Keratinocyte (primary cell): ENCODE data around the gene MRFAP1. TPM values are rescaled to one million over a fixed set of nuclear protein-coding genes. Genes with fewer than 3 reads are reported as not detected.
A peak's percentile ranks its signal among the peaks of the same experiment; 100 is the strongest.

Source experiments
- DNase-seq: peaks from one replicate; pipeline ENCODE4 v3.0.0-alpha.2; 2011; ENCODE audit warnings: low read depth, missing footprints, low spot score
- FAIRE-seq: peaks from 2 replicates; lab custom pipeline; 2011; peaks lifted over from hg19 to GRCh38; lab: Jason Lieb, UNC
- H2AFZ ChIP-seq: 2 replicates; pipeline ENCODE4 v1.6.0; 2012; ENCODE audit warnings: low read length, control low read depth, inconsistent platforms; ENCODE audit not compliant: control insufficient read depth
- H3K27ac ChIP-seq: 2 replicates; pipeline ENCODE4 v1.5.1; 2011; ENCODE audit warnings: low read length; ENCODE audit not compliant: control insufficient read depth, insufficient read depth
- H3K27me3 ChIP-seq: 3 replicates; pipeline ENCODE4 v1.6.0; 2011; ENCODE audit warnings: low read length; ENCODE audit not compliant: control insufficient read depth, insufficient read depth; ENCODE audit errors: extremely low read depth
- H3K36me3 ChIP-seq, 2 experiments: 2 replicates in 1 of 2; 3 replicates in 1 of 2; pipeline ENCODE4 v1.5.1; 2011; ENCODE audit warnings: low read length in 2 of 2, mild to moderate bottlenecking in 1 of 2; ENCODE audit not compliant: control insufficient read depth in 2 of 2, insufficient read depth in 2 of 2; ENCODE audit errors: extremely low read depth in 1 of 2
- H3K4me1 ChIP-seq: 3 replicates; pipeline ENCODE4 v1.5.1; 2011; ENCODE audit warnings: low read length; ENCODE audit not compliant: control insufficient read depth, insufficient read depth; ENCODE audit errors: extremely low read depth
- H3K4me2 ChIP-seq: 3 replicates; pipeline ENCODE4 v1.6.0; 2011; ENCODE audit warnings: low read depth, low read length; ENCODE audit not compliant: control insufficient read depth, insufficient read depth; ENCODE audit errors: extremely low read depth
- H3K4me3 ChIP-seq, 3 experiments: fragments of 200-600 bp in 1 of 3; sonication (generic) in 1 of 3; 2 replicates in 2 of 3; 3 replicates in 1 of 3; pipeline ENCODE4 v1.5.1; 2011 to 2016; ENCODE audit warnings: low read length in 3 of 3, mild to moderate bottlenecking in 3 of 3, control low read depth in 2 of 3, inconsistent platforms in 1 of 3, low read depth in 1 of 3, mixed read lengths in 1 of 3, mixed run types in 1 of 3, moderate library complexity in 1 of 3; ENCODE audit not compliant: control insufficient read depth in 2 of 3, insufficient read depth in 2 of 3; ENCODE audit errors: extremely low read depth in 1 of 3
- H3K79me2 ChIP-seq: 2 replicates; pipeline ENCODE4 v1.6.0; 2012; ENCODE audit warnings: low read length; ENCODE audit not compliant: control insufficient read depth, insufficient read depth
- H3K9ac ChIP-seq: 3 replicates; pipeline ENCODE4 v1.6.0; 2011; ENCODE audit warnings: low read length; ENCODE audit not compliant: control insufficient read depth, insufficient read depth; ENCODE audit errors: extremely low read depth
- H3K9me1 ChIP-seq: 3 replicates; pipeline ENCODE4 v1.6.0; 2011; ENCODE audit warnings: low read length; ENCODE audit not compliant: control insufficient read depth, insufficient read depth; ENCODE audit errors: extremely low read depth
- H3K9me3 ChIP-seq: 2 replicates; pipeline ENCODE4 v1.5.1; 2012; ENCODE audit warnings: low read depth, low read length; ENCODE audit not compliant: control insufficient read depth
- H4K20me1 ChIP-seq: 3 replicates; pipeline ENCODE4 v1.6.0; 2011; ENCODE audit warnings: low read length; ENCODE audit not compliant: control insufficient read depth, insufficient read depth; ENCODE audit errors: extremely low read depth
- EZH2 ChIP-seq: IDR thresholded peaks from one replicate; pipeline ENCODE4 v1.6.1; 2012; ENCODE audit warnings: inconsistent platforms, mild to moderate bottlenecking, low read length, moderate library complexity
- dilution Hi-C: fragments of 300-500 bp; cut with MboI; formaldehyde crosslinking; loops from one replicate; pipeline ENCODE4 v1.7.0; 2020; ENCODE audit warnings: low sequenced_read_pairs; ENCODE audit not compliant: extremely low pct_ligation_motif_present
- polyA plus RNA-seq, 5 experiments: library from polyadenylated mRNA; depleted of rRNA in 3 of 5; stranded (reverse) in 3 of 5; stranded (forward) in 1 of 5; unstranded in 1 of 5; fragments of >200 nt; gene quantifications; 1 replicate in 1 of 5; 2 replicates in 3 of 5; 3 replicates in 1 of 5; pipeline versions ENCODE4 v1.2.1 to v1.2.3, GENCODE V29; 2011 to 2012; ENCODE audit warnings: missing spikeins in 2 of 5, low read depth in 1 of 5, low replicate concordance in 1 of 5
- TF ChIP-seq, protein P1 (sequence below), 3 experiments: IDR thresholded peaks in 1 of 3; conservative IDR thresholded peaks in 1 of 3; optimal IDR thresholded peaks in 1 of 3; 2 replicates in 2 of 3; 3 replicates in 1 of 3; pipeline versions ENCODE3 to v1.5.1; 2011; ENCODE audit warnings: low read length in 3 of 3, mild to moderate bottlenecking in 3 of 3, moderate library complexity in 2 of 3, control low read depth in 1 of 3, inconsistent platforms in 1 of 3; ENCODE audit not compliant: insufficient read depth in 2 of 3; ENCODE audit errors: extremely low read depth in 1 of 3

The MRFAP1 gene
- polyA plus RNA-seq, 1 donor (not counting 4 experiments of a cell fraction or from before 2014, with no cell fraction given): 275 TPM

DNA sequence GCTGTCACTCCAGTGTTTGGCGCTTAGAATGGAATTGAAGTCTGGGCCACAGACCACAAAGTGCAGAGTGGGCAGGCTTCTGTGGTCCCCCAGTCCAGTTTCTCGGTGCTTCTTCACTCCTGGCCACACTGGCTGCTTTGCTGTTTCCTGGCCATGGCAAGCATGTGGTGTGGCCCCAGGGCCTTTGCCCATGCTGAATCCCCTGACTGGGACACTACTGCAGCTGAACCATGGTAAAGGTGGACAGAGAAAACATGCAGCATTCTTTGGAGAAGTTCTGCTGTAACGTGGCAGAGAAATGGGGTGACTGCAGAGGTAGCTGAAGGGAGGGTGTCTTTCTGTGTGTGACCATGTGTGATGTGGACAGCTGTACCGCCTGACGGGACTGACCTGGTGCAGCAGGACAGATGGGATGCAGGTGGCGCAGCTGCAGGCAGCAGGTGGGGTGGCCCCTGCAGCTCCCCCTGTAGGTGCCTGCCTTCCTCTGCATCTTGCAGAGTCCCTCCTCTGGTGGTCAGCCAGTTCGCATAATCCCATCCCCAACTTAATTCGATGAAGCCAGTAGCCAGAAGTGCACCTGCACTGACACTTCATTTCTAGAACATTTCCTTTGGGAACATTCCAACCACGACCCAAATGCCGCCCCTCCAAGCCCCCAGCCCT, 40.0 kb downstream of the MRFAP1 start:
- no peak for DNase-seq
- dilution Hi-C loops: no loop called here
- Histone ChIP-seq H3K9me3 (no peaks in the 10 kb centered on the region), H3K79me2 (peaks cover 16% of the 10 kb centered on the region), H3K27ac (no peak overlapping the region), H3K9ac (no peak overlapping the region), H2AFZ (no peak overlapping the region), H3K36me3 (peaks cover 2 to 9% of the 10 kb centered on the region in 2 experiments), H3K4me3 (no peak overlapping the region), H4K20me1 (peaks cover 2% of the 10 kb centered on the region), H3K4me1 (peaks cover 13% of the 10 kb centered on the region), H3K9me1 (no peaks in the 10 kb centered on the region), H3K4me2 (no peak overlapping the region), H3K27me3 (no peaks in the 10 kb centered on the region)
- TF ChIP-seq, protein P1, sequence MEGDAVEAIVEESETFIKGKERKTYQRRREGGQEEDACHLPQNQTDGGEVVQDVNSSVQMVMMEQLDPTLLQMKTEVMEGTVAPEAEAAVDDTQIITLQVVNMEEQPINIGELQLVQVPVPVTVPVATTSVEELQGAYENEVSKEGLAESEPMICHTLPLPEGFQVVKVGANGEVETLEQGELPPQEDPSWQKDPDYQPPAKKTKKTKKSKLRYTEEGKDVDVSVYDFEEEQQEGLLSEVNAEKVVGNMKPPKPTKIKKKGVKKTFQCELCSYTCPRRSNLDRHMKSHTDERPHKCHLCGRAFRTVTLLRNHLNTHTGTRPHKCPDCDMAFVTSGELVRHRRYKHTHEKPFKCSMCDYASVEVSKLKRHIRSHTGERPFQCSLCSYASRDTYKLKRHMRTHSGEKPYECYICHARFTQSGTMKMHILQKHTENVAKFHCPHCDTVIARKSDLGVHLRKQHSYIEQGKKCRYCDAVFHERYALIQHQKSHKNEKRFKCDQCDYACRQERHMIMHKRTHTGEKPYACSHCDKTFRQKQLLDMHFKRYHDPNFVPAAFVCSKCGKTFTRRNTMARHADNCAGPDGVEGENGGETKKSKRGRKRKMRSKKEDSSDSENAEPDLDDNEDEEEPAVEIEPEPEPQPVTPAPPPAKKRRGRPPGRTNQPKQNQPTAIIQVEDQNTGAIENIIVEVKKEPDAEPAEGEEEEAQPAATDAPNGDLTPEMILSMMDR (optimal IDR thresholded peaks at IDR 0.05 in 1 of 3, IDR thresholded peaks at IDR 0.05 in 1 of 3, conservative IDR thresholded peaks at IDR 0.05 in 1 of 3; ENCODE audit: extremely low read depth in 1 of 3, insufficient read depth in 2 of 3, low read length in 3 of 3): peak in 1 of 3 experiments; percentile 31
- TF ChIP-seq EZH2: no peak
- no peak for FAIRE-seq

DNA sequence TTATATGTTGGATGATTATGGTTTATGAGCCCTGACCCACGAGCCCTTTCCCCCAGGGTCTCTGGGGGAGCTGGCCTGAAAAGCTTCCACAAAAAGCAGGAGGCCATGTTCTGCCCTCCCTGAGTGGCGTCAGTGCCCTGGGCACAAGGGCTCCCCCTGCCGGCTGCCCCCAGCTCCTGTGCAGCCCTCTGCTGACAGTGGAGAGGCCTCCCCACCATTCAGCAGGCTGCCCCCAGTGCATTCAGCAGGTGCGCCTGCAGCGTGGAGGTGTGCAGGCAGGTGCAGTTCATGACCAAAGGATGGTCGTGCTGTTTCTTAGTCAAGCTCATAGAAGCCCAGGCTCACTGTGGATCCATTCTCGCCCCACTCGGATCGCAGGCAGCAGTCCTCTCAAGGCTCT, 40.7 kb downstream of the MRFAP1 start:
- Histone ChIP-seq H3K27me3 (no peaks in the 10 kb centered on the region), H3K4me1 (peaks cover 6% of the 10 kb centered on the region), H3K4me2 (no peak overlapping the region), H3K36me3 (peaks cover under 1 to 3% of the 10 kb centered on the region in 2 experiments), H3K9me1 (no peaks in the 10 kb centered on the region), H3K9me3 (no peaks in the 10 kb centered on the region), H3K27ac (no peak overlapping the region), H2AFZ (no peak overlapping the region), H3K9ac (no peak overlapping the region), H3K79me2 (peaks cover 9% of the 10 kb centered on the region), H4K20me1 (no peaks in the 10 kb centered on the region), H3K4me3 (no peak overlapping the region)
- no peak for FAIRE-seq
- DNase-seq: no peak
- dilution Hi-C loops: no loop called here
- TF ChIP-seq EZH2: no peak
- TF ChIP-seq, protein P1 (optimal IDR thresholded peaks at IDR 0.05 in 1 of 3, IDR thresholded peaks at IDR 0.05 in 1 of 3, conservative IDR thresholded peaks at IDR 0.05 in 1 of 3; ENCODE audit: extremely low read depth in 1 of 3, insufficient read depth in 2 of 3, low read length in 3 of 3): peak in 2 of 3 experiments; percentile 20 to 55
